Measurements from ENCODE around the gene ITPR2.
"Not testable (repeated sequence)": the region's sequence is repeated elsewhere in the genome, so short reads cannot be mapped to it uniquely, and the experiment has no call there.

Gene ITPR2

DNA sequence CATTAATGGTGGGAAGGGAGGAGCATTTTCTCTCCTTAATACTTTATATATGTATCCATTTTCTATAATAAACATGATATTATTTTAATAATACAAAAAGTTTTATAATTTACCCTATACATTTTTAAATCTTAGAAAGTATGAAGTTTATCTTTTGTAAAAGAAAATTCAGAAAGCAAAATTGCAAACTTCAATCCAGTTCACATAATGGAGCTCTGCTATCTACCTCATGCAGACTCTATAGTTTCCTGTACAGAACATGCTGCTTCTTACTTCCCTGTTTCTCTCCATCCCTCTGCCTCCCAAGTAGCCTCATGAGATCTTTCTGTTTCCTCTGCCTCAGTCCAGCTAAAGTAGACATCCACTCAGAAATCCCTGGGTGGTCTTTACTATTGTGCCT lies 402.4 kb downstream of the ITPR2 start:
- not testable (repeated sequence) for DNase-seq

DNA sequence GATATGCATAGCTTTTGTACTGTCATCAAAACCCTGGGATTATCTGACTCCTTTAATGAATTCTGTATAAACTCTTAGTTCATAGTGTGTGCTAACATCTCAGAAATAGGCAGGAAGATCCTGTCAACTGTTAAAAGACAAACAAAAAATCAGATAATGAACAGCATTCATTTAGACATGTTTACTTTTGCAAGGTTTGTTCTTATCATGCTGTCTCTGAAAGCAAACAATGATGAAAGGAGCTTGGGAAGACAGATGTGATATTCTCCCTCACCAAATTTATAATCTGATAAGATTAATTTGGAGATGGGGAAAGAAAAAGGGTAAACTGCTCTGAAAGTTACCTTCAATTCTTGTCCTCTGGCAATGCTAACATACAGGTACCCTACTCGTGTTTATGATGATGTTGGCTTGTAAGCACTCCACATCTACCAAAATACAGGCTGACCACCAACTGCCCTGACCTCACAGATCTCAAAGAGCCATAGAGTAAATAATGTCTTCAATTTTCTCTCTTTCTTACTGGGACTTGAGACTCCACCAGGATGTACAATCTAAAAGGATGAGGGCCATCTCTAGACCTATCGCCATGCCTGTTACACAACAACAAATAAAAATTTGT lies 403.8 kb downstream of the ITPR2 start:
- DNase-seq, result no peak

GRCh38 chr12:26428420-26428819 lies 404.6 kb downstream of the ITPR2 start:
- no peak for DNase-seq

- DNase-seq, result no peak
Observed at GRCh38 chr12:26426652-26427051, 406.3 kb downstream of the ITPR2 start.

- DNase-seq, result no peak
Observed at GRCh38 chr12:26425587-26426260, 407.3 kb downstream of the ITPR2 start.

GRCh38 chr12:26422839-26423398 lies 410.1 kb downstream of the ITPR2 start:
- no peak for DNase-seq

DNA sequence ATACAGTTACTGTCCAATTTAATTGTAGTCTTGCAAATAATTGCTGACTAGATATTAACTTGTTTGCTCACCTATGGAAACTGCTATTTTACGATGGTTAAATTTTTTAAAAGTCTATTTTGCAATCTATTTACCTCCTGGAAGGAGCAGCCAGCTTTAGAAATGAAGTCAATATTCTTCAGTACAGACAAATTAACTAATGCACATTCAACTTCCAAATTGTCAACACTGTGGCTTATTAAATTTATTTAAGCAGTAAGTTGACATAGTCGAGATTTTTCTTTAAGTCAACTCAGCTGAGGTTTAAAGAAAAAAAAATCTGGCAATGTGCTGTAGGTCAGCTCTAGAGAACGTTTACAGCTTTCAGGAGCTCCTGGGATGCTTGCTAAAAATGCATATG lies 416.4 kb downstream of the ITPR2 start:
- DNase-seq, result no peak

- no peak for DNase-seq
Observed at GRCh38 chr12:26410689-26411088, 422.3 kb downstream of the ITPR2 start.

GRCh38 chr12:26406813-26407212 lies 426.2 kb downstream of the ITPR2 start:
- DNase-seq, result no peak

DNA sequence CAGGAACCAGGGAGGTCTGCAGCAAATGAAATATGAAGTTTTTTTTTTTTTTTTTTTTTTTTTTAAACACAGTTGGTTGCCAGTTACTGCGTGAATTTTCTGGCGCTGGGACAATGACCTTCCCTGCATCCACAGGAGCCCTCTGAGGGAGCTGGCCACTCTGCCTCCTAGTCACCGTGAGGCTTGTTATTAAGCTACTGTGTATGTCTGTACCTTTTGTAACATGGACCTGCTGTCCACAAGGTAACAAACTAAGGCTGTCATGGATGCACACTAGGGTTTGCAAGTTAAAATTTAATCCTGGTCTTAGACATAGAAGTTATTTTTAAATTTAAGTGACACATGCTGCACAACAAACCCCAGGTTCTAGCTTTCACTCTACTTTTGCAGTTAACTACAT lies 426.6 kb downstream of the ITPR2 start:
- no peak for DNase-seq

DNA sequence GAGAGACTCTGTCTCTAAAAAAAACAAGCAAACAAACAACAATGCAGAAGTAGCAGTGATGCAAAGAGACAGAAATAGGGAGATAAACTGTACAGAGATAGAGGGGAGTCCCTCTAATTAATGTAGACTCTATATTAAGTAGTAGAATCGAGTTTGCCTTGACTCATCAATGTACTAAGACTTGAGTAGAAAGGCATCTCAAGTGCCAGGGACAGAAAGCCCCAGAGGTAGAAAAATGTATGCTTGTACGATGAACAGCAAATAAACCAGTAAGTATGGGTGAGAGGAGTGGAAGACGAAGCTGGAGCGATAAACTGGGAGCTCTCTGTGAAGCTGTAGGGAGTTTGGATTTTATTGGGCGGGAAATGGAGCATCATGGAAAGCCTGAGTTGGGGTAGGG lies 429.4 kb downstream of the ITPR2 start:
- DNase-seq, result no peak

- no peak for DNase-seq
Observed at GRCh38 chr12:26402648-26403047, 430.3 kb downstream of the ITPR2 start.

- DNase-seq, result no peak
Observed at GRCh38 chr12:26401874-26402273, 431.1 kb downstream of the ITPR2 start.

DNA sequence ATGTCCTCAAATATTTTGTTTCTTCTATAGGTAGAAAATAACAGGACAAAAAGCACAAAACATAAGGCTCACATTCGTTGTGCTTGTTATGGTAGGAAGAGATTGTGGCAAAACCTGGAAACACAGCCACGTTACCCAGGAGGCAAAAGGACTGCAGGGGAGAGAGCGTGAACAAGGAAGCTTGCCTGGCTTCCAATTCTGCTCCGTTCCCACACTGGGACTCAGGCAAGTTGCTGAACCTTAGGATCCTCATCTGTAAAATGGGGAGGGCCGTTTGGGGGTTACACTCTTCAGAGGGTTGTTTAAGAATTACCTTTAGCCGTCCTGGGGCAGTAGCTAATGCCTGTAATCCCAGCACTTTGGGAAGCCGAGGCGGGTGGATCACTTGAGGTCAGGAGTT lies 432.4 kb downstream of the ITPR2 start:
- DNase-seq, result no peak

- DNase-seq, result no peak
Observed at GRCh38 chr12:26399381-26399780, 433.6 kb downstream of the ITPR2 start.

- no peak for DNase-seq
Observed at GRCh38 chr12:26396402-26396801, 436.6 kb downstream of the ITPR2 start.

- DNase-seq, result no peak
Observed at GRCh38 chr12:26389343-26389742, 443.7 kb downstream of the ITPR2 start.

GRCh38 chr12:26384536-26384935 lies 448.5 kb downstream of the ITPR2 start:
- DNase-seq, result no peak

GRCh38 chr12:26383041-26383440 lies 450.0 kb downstream of the ITPR2 start:
- DNase-seq, result no peak

DNA sequence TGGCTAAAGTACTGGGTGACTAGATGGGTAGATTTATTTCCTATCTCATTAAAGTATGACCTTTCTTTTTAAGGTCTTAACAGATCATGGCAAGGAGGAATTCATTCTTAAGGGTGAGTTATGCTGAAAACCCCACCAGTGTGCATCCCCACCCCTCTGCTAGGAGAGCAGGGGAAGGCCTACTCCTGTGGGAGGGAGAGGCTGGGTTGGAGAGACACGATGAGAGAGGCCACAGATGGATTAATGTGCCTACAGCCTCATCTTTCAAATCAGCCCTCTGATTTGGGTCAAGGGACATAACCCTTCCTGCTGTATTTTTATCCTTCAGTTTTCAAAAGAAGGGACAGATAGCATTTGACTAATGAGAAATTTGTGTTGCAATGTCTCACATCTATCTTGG lies 452.1 kb downstream of the ITPR2 start:
- no peak for DNase-seq

- DNase-seq, result no peak
Observed at GRCh38 chr12:26379777-26380467, 453.1 kb downstream of the ITPR2 start.

DNA sequence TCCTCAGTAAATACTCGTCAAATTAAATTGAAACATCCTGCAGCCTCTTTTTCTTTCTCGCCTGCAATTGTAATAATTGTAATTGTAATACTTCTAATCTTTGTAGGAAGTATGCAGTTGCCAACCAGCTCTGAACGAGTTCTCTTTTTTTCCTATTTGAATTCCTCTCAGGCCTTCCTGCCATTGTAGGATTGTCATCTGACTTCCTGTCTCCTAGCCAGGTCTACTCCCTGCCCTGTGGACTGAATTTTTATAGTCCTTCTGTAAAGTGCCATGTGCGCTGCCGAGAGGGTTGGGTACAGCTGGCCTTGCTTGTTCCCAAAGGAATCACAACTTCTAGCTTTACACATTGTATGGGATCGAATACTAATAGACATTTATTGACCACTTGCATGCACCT lies 454.3 kb downstream of the ITPR2 start:
- DNase-seq, result no peak

GRCh38 chr12:26374934-26375680 lies 457.9 kb downstream of the ITPR2 start:
- DNase-seq, result peak in 1 of 2 experiments; percentile 47

All from NCI-H446 (cell line).